Measurements from ENCODE around the gene MRPS18A. TPM values are rescaled to one million over a fixed set of nuclear protein-coding genes. Genes with fewer than 3 reads are reported as not detected.

Gene MRPS18A
- total and polyA plus RNA-seq, 2 of the 8 experiments (the other 6 are each of a cell fraction or from before 2014, with no cell fraction given), result 48.3 to 121 TPM

DNA sequence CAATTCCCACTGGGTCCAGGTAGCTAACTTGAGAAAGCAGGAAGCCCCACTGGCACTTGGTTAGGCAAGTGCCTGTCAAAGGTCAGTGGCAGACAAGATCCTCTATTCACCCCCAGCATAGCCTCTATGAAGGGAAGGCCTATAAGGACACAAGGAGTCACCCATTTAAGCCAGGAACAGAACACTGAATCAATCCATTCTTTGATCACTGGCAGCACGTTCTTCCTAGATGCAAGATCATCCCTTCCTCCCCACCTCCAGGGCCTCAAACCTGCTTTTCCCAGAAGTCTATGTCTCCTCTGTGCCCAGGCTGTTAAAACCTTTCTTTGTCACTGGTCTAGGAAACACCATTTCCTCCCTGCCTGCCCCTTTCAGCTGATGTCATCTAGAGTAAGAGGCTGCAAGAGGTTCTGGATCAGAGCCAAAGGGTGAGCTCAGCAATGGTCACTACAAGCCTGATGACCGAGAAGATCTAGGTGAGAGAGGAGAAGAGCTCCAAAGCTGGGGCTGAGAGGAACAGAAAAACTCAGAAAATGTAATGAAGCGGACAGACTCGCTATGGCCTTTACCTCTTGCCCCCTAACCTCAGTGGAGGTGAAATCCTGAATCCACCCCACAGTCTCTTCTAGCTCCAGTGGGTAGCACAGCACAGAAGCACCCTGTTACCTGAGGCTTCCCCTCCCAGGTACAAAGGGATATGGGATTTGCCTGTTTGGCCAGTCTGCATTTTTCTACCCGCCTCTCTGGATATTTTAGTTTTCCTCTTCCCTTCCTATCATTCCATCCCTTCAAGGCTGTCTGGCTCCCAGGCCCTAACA lies 60.4 kb downstream of the MRPS18A start:
- no peak overlapping the region for H3K56ac ChIP-seq (replicated peaks; ENCODE audit: insufficient read length, low read depth, low read length)
- H4K5ac ChIP-seq (ENCODE audit: insufficient read length, low read depth, low read length), result no peak overlapping the region
- H3K4me1 ChIP-seq (replicated peaks in 1 of 4; ENCODE audit: control insufficient read depth in 3 of 4, insufficient read depth in 4 of 4, low read length in 3 of 4), result peaks cover 0 to 4% (median 0%) of the 10 kb centered on the region in 4 experiments; a peak in 3 of 7 replicates
- no peak overlapping the region for H2BK15ac ChIP-seq (ENCODE audit: low read length)
- POLR2A ChIA-PET (ENCODE audit: partially characterized antibody), result interaction anchor here (1.3 to 4.7 kb wide), 5 partner anchors 9 to 17 kb away, joined by 3 to 79 read pairs (median 12); partner anchors contain the start of genes MAD2L1BP and RSPH9
- no peak overlapping the region for H3K23ac ChIP-seq (ENCODE audit: insufficient read length)
- H3K27me3 ChIP-seq (replicated peaks in 1 of 4; ENCODE audit: control insufficient read depth in 3 of 4, extremely low read depth in 1 of 4, insufficient read depth in 3 of 4, low read length in 3 of 4), result no peaks in the 10 kb centered on the region
- no peak overlapping the region for H3K27ac ChIP-seq (ENCODE audit: low read depth, low read length)
- no peak overlapping the region for H3K4ac ChIP-seq (replicated peaks; ENCODE audit: insufficient read length, low read depth, low read length)
- no peak overlapping the region for H3K18ac ChIP-seq (ENCODE audit: extremely low read depth, low read length)
- H3K4me2 ChIP-seq (ENCODE audit: insufficient read depth in 1 of 2, low read depth in 2 of 2, low read length in 2 of 2), result peak overlapping the region in 1 of 2 experiments; percentile 84; a peak in 1 of 4 replicates
- peaks cover 0 to 18% of the 10 kb centered on the region in 2 experiments; a peak in 2 of 4 replicates for H3K79me2 ChIP-seq (ENCODE audit: control insufficient read depth in 1 of 2, insufficient read depth in 2 of 2, low read length in 2 of 2)
- DNase-seq (ENCODE audit: low read depth in 1 of 2, low spot score in 2 of 2), result no peak
- H2BK20ac ChIP-seq (ENCODE audit: low read length), result no peak overlapping the region
- no peak overlapping the region for H2BK5ac ChIP-seq (ENCODE audit: low read depth, low read length)
- peaks cover 29 to 44% (median 38%) of the 10 kb centered on the region in 4 experiments for H3K36me3 ChIP-seq (ENCODE audit: control insufficient read depth in 2 of 4, insufficient read depth in 4 of 4, low read length in 3 of 4)
- no peak overlapping the region for H4K91ac ChIP-seq (replicated peaks; ENCODE audit: insufficient read length, low read length)
- peaks cover 0 to 10% of the 10 kb centered on the region in 2 experiments for H4K20me1 ChIP-seq (replicated peaks in 1 of 2; ENCODE audit: control insufficient read depth in 1 of 2, insufficient read depth in 2 of 2, low read length in 2 of 2)
- WGBS, 2 experiments (ENCODE audit: extremely low coverage in 1 of 2, insufficient coverage in 1 of 2, insufficient read length in 1 of 2, insufficient replicate concordance in 2 of 2, low coverage in 1 of 2, low lambda C conversion rate in 2 of 2, missing lambda C conversion rate in 1 of 2), result 85% methylated on average over 5 of the region's 5 CpGs; no CpG with 5 or more reads in 1 of the 2 experiments
- no peak overlapping the region for H3K14ac ChIP-seq (ENCODE audit: insufficient read length)
- H2AK5ac ChIP-seq (ENCODE audit: low read depth, low read length), result no peak overlapping the region
- no peak overlapping the region for H3K9ac ChIP-seq (replicated peaks in 1 of 4; ENCODE audit: extremely low read depth in 1 of 4, low read depth in 3 of 4, low read length in 3 of 4)
- CTCF ChIA-PET (ENCODE audit: partially characterized antibody), result interaction anchor here (0.7 to 1.1 kb wide), 2 partner anchors 19 to 41 kb away, joined by 3 to 4 read pairs; no protein-coding TSS in a partner anchor
- FAIRE-seq, result no peak
- H3K23me2 ChIP-seq (ENCODE audit: low read depth, low read length), result peaks cover 9% of the 10 kb centered on the region
- TF ChIP-seq RBBP5 (IDR thresholded peaks at IDR 0.05; ENCODE audit: borderline replicate concordance, low read depth, low read length) (no peak), SP1 (IDR thresholded peaks at IDR 0.05; ENCODE audit: low read depth, low read length) (no peak), CTBP2 (IDR thresholded peaks at IDR 0.05; ENCODE audit: borderline replicate concordance, insufficient read depth, insufficient read length, low read length) (no peak), TAF7 (optimal IDR thresholded peaks at IDR 0.05; ENCODE audit: borderline replicate concordance, low read depth, low read length) (no peak), MAFK (IDR thresholded peaks at IDR 0.05; ENCODE audit: low read depth, low read length) (no peak), RXRA (IDR thresholded peaks at IDR 0.05; ENCODE audit: insufficient read depth, low read depth, low read length) (no peak), TAF1 (IDR thresholded peaks at IDR 0.05; ENCODE audit: low read depth, low read length) (no peak)
- H3K9me3 ChIP-seq (ENCODE audit: insufficient read depth in 2 of 2, low read depth in 1 of 2, low read length in 1 of 2), result no peaks in the 10 kb centered on the region
- H2BK12ac ChIP-seq (ENCODE audit: low read depth, low read length), result no peak overlapping the region
- H2BK120ac ChIP-seq (replicated peaks; ENCODE audit: low read depth, low read length), result no peak overlapping the region
- peaks cover 8% of the 10 kb centered on the region for H3K79me1 ChIP-seq (ENCODE audit: low read depth, low read length)
- H3K4me3 ChIP-seq (ENCODE audit: extremely low read depth in 1 of 4, insufficient read depth in 2 of 4, low read depth in 3 of 4, low read length in 4 of 4), result peak overlapping the region in 1 of 4 experiments; percentile 73; a peak in 2 of 8 replicates
- H2AFZ ChIP-seq (ENCODE audit: low read length), result no peak overlapping the region
- H4K8ac ChIP-seq (ENCODE audit: extremely low read depth, insufficient read depth, low read length), result no peak overlapping the region

Data from H1 (cell line).